Type B pancreatic cell (in vitro differentiated cells): Measurements from ENCODE around the gene ELOA. TPM values are rescaled to one million over a fixed set of nuclear protein-coding genes. Genes with fewer than 3 reads are reported as not detected.

Experiments
- DNase-seq: peaks from one replicate; pipeline ENCODE4 v3.0.0; 2021; ENCODE audit warnings: mixed read lengths; ENCODE audit not compliant: unreplicated experiment; ENCODE audit errors: extremely low spot score
- H3K27ac Mint-ChIP-seq: 2 replicates; pipeline ENCODE4 v1.8.0; 2021; ENCODE audit warnings: mild to moderate bottlenecking, mixed read lengths
- H3K27me3 Mint-ChIP-seq: 2 replicates; pipeline ENCODE4 v1.8.0; 2021; ENCODE audit warnings: mixed read lengths
- H3K36me3 Mint-ChIP-seq: 2 replicates; pipeline ENCODE4 v1.8.0; 2021; ENCODE audit warnings: mixed read lengths
- H3K4me1 Mint-ChIP-seq: one replicate; pipeline ENCODE4 v1.8.0; 2021; ENCODE audit warnings: mixed read lengths; ENCODE audit not compliant: unreplicated experiment
- H3K4me3 Mint-ChIP-seq: 2 replicates; pipeline ENCODE4 v1.8.0; 2021; ENCODE audit warnings: mild to moderate bottlenecking, mixed read lengths
- H3K9me3 Mint-ChIP-seq: 2 replicates; pipeline ENCODE4 v1.8.0; 2021; ENCODE audit warnings: mixed read lengths
- CTCF ChIP-seq: fragments of 200-600 bp; sonication (generic); conservative IDR thresholded peaks from 2 replicates; pipeline ENCODE4 v1.5.0; 2021; ENCODE audit warnings: antibody characterized with exemption, mild to moderate bottlenecking
- long read RNA-seq: library from polyadenylated mRNA; unstranded; transcript quantifications from one replicate; pipeline ENCODE4 v2.0.0, GENCODE V29; 2020
- total RNA-seq: library from RNA; stranded (reverse); gene quantifications from 2 replicates; pipeline ENCODE4 v1.2.1, GENCODE V29; 2021; ENCODE audit warnings: low replicate concordance

Gene ELOA
- total RNA-seq, result 39.6 and 44.3 TPM in 2 replicates
- long read RNA-seq, full-length matches to known transcripts, result 62 of 122 reads
- long read RNA-seq, partial matches to known transcripts, result 54 of 122 reads
- long read RNA-seq, other reads (novel, unspliced or antisense), result 6 of 122 reads

- DNase-seq, result peak; percentile 81
- H3K27me3 Mint-ChIP-seq, result no peaks in the 10 kb centered on the region
- H3K4me3 Mint-ChIP-seq, result peak within 1 kb of the TSS; percentile 92
- H3K36me3 Mint-ChIP-seq, result peaks cover 13% of the 10 kb centered on the region
- TF ChIP-seq CTCF, result no peak
- H3K9me3 Mint-ChIP-seq, result no peaks in the 10 kb centered on the region
- H3K27ac Mint-ChIP-seq, result peak within 1 kb of the TSS; percentile 89
- H3K4me1 Mint-ChIP-seq, result peaks cover 32% of the 10 kb centered on the region
Observed at GRCh38 chr1:23743287-23744152, at the start of gene ELOA. Gene ELOA (plus strand): TSS chr1:23743471. CDS start chr1:23743504, 33 bp downstream.

GRCh38 chr1:23693599-23693998 lies 49.7 kb upstream of the ELOA start:
- Mint-ChIP-seq H3K9me3 (no peaks in the 10 kb centered on the region), H3K27me3 (no peaks in the 10 kb centered on the region), H3K4me3 (peak overlapping the region; percentile 96), H3K27ac (peak overlapping the region; percentile 91), H3K36me3 (peaks cover 54% of the 10 kb centered on the region), H3K4me1 (peaks cover 51% of the 10 kb centered on the region)
- no peak for TF ChIP-seq CTCF
- no peak for DNase-seq

- peak overlapping the region; percentile 96 for H3K4me3 Mint-ChIP-seq
- H3K4me1 Mint-ChIP-seq, result peaks cover 51% of the 10 kb centered on the region
- DNase-seq, result no peak
- H3K27ac Mint-ChIP-seq, result peak overlapping the region; percentile 91
- no peaks in the 10 kb centered on the region for H3K9me3 Mint-ChIP-seq
- peaks cover 56% of the 10 kb centered on the region for H3K36me3 Mint-ChIP-seq
- TF ChIP-seq CTCF, result no peak
- H3K27me3 Mint-ChIP-seq, result no peaks in the 10 kb centered on the region
Observed at GRCh38 chr1:23694371-23694770, 48.9 kb upstream of the ELOA start.

- DNase-seq, result no peak
- Mint-ChIP-seq H3K9me3 (no peaks in the 10 kb centered on the region), H3K4me1 (peaks cover 51% of the 10 kb centered on the region), H3K27ac (no peak overlapping the region), H3K27me3 (no peaks in the 10 kb centered on the region), H3K36me3 (peaks cover 61% of the 10 kb centered on the region), H3K4me3 (peak overlapping the region; percentile 32)
- TF ChIP-seq CTCF, result no peak
Observed at GRCh38 chr1:23695667-23696066, 47.6 kb upstream of the ELOA start.

- peak overlapping the region; percentile 48 for H3K4me3 Mint-ChIP-seq
- peaks cover 61% of the 10 kb centered on the region for H3K36me3 Mint-ChIP-seq
- H3K27ac Mint-ChIP-seq, result no peak overlapping the region
- H3K27me3 Mint-ChIP-seq, result no peaks in the 10 kb centered on the region
- no peaks in the 10 kb centered on the region for H3K9me3 Mint-ChIP-seq
- peaks cover 51% of the 10 kb centered on the region for H3K4me1 Mint-ChIP-seq
- no peak for TF ChIP-seq CTCF
- DNase-seq, result no peak
Observed at GRCh38 chr1:23696335-23696989, 46.8 kb upstream of the ELOA start.
